Erythroblast (primary cell): ENCODE results near the gene BLVRB.
"Not testable (repeated sequence)": the region's sequence is repeated elsewhere in the genome, so short reads cannot be mapped to it uniquely, and the experiment has no call there.

Experiments
- GATA1 ChIP-seq: IDR thresholded peaks from 2 replicates; pipeline ENCODE4 v1.6.1; 2011; ENCODE audit warnings: low read depth, mild to moderate bottlenecking, control low read depth, low read length, moderate library complexity
- POLR2A ChIP-seq: IDR thresholded peaks from 2 replicates; pipeline ENCODE4 v1.6.1; 2011; ENCODE audit warnings: mild to moderate bottlenecking, low read length

DNA sequence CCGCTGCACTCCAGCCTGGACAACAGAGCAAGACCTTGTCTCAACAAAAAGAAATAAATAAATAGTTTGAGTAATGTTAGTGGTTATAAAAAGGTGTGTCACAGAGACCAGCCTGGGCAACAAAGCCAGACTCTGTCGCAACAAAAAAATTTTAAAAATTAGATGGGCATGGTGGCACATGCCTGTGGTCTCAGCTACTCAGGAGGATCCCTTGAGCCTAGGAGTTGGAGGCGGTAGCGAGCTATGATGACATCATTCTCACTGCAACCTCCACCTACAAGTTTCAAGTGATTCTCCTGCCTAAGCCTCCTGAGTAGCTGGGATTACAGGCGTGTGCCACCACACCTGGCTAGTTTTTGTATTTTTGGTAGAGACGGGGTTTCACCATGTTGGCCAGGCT is 11.6 kb downstream of the BLVRB start:
- not testable (repeated sequence) for TF ChIP-seq POLR2A, GATA1
